ENCODE results near the gene CYBC1.
A peak's percentile ranks its signal among the peaks of the same experiment; 100 is the strongest.

Gene CYBC1

DNA sequence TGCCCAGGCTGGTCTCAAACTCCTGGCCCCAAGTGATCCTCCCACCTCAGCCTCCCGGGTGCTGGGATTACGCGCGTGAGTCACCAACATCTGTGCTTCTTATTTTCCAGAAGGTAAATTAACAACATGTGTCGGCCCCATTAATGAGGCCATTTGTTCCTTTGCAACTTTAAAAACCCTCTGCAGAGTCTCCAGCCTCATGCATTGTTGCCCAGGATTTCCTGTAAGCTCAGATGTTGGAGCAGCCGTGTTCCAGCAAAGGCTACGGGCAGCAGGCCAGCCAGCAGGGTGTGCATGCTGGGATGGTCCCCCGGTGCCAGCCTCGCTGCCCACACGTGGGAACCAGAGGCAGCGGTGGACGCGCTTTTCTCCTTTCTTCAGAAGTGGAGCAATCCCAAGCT lies 51.5 kb downstream of the CYBC1 start:
- Histone ChIP-seq H3K4me3 (no peak overlapping the region), H3K27ac (peak overlapping the region in 14 of 21 experiments; percentile 14 to 82 (median 72))

DNA sequence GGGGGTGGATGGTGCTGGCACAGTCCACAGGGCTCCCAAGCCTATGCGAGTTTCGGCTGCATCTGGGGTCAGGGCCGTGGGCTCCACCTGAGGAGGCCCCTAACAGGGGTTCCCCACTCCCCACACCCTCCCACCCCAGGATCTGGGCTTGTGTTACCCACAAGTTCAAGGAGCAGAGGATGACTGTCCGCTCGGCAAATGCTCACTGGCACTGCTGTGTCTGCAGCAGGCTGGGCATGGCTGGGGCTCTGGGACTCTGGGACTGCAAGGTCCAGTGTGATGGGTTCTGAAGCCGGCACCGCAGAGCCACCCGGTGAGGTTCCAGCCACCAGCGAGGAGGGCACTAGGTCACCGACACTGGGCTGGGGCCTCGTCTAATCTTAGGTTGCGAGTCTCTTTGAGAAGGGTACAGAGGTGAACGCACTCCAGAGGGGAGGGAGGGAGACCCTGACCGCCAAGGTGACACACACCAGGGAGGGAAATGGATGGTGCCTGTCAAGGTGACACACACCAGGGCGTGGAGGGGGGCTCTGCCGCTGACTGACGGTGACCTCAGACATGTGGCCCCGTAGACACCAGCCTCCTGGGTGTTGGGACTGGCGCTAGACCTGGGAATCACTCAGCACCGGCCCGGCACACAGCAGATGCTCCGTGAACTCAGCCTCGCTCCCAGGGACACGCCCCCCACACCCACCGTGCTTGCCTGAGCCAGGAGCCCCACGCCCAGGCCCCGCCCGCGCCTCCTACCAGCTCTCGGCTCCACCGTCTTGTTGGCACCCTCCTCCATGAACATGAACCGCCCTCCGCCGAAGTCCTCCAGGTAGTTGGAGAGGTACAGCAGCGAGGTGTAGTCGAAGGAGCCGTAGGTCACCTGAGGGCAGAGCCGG lies 52.9 kb downstream of the CYBC1 start:
- Histone ChIP-seq H3K4me3 (peak overlapping the region in 6 of 7 experiments; percentile 4 to 22 (median 11)), H3K27ac (peak overlapping the region in 19 of 21 experiments; percentile 33 to 83 (median 58))

DNA sequence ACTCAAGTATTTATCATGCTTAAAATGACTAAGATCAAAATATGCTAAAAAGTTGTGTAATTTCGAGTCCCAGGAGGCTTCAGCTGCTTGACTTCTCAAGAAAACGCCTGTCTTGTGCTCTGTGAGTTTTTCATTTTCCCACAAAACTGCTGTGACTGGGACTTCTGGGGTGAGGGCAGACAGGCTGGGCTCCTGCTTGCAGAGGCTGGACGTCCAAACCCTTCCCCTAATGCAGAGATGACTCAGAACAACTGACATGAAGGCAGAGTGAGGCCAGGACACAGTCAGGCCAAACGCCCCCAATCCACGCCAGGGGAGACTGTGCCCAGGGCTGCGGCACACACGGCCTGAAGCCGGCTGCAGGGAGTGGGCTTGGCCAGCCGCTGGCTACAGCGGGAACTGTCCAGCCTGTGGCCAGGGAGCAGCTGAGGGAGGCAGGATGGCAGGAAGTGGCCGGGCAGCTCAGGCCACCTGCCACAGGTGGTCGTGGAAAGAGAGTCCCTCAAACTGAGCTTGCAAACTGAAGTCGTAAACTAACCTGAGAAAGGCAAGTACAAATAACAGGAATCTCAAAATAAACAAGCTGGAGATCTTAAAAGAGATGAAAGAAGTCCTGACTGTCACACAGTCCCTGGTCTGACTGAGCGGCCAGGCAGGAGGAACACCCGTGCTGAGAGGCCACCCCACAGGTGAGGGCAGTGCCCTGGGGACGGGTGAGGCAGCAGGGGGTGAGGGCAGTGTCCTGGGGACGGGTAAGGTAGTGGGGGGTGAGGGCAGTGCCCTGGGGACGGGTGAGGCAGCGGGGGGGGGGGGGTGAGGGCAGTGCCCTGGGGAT lies 53.7 kb downstream of the CYBC1 start:
- H3K27ac ChIP-seq, result peak overlapping the region in 19 of 21 experiments; percentile 25 to 83 (median 55)
- peak overlapping the region in 6 of 7 experiments; percentile 4 to 22 (median 13) for H3K4me3 ChIP-seq

DNA sequence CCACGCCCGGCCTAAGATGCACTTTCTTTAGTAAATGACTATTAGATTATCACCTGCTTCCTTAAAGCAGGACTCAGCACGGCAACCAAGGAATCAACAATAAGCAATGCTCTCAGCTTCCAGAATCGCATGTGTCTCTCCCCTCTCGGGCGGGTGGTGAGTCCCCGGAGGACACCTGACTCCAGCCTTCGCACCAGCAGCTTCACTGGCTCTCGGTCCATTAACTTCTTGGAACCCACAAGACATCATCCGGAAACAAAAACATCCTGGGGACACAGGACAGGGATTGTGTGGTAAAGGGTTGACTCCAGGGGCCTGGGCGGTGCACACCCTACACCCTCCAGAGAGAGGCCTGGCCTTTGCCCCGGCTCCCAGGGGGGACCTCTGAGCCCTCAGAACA lies 56.3 kb downstream of the CYBC1 start:
- Histone ChIP-seq H3K4me3 (no peak overlapping the region), H3K27ac (no peak overlapping the region)

DNA sequence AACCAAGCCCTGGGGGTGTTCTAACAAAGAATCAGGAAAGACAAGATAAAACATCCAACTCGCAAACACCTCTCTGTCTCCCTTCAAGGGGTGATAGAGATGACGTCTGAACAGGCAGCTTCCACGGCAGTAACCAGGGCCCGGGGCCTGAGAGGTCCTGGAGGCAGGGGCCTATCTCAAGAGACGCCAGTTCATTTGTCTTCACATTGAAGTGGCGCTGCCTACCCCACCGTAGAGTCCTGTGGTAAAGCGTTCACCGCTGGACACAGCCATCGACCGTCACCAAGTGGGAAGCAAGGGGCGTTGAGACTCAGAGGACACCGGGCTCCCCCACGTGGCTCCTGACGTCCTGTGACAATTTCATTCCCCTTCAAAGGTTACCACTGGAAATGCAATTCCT lies 57.6 kb downstream of the CYBC1 start:
- no peak overlapping the region for H3K27ac ChIP-seq
- no peak overlapping the region for H3K4me3 ChIP-seq

Measured in skin epidermis (tissue), 12 donors.